Measurements from ENCODE around the gene SLC49A4. TPM values are rescaled to one million over a fixed set of nuclear protein-coding genes. Genes with fewer than 3 reads are reported as not detected.

SLC49A4 gene
- total RNA-seq, 6 donors from 2014 or later: 13.9 to 22.8 (median 20.7) TPM

- Histone ChIP-seq H3K4me3 (no peak overlapping the region), H3K36me3 (peaks cover 0 to 21% (median 0%) of the 10 kb centered on the region in 4 donors), H3K27ac (no peak overlapping the region), H3K9me3 (no peaks in the 10 kb centered on the region), H3K4me1 (no peaks in the 10 kb centered on the region), H3K27me3 (no peaks in the 10 kb centered on the region)
- ATAC-seq (ENCODE audit: low FRiP score in 2 of 2) (no peak), DNase-seq (no peak)
- TF ChIP-seq, protein P1, sequence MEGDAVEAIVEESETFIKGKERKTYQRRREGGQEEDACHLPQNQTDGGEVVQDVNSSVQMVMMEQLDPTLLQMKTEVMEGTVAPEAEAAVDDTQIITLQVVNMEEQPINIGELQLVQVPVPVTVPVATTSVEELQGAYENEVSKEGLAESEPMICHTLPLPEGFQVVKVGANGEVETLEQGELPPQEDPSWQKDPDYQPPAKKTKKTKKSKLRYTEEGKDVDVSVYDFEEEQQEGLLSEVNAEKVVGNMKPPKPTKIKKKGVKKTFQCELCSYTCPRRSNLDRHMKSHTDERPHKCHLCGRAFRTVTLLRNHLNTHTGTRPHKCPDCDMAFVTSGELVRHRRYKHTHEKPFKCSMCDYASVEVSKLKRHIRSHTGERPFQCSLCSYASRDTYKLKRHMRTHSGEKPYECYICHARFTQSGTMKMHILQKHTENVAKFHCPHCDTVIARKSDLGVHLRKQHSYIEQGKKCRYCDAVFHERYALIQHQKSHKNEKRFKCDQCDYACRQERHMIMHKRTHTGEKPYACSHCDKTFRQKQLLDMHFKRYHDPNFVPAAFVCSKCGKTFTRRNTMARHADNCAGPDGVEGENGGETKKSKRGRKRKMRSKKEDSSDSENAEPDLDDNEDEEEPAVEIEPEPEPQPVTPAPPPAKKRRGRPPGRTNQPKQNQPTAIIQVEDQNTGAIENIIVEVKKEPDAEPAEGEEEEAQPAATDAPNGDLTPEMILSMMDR (IDR thresholded peaks at IDR 0.05): no peak
- TF ChIP-seq EP300 (IDR thresholded peaks at IDR 0.05) (no peak), POLR2AphosphoS5 (IDR thresholded peaks at IDR 0.05) (no peak)
Observed at GRCh38 chr3:122862381-122862780, 67.5 kb downstream of the SLC49A4 start.

GRCh38 chr3:122864498-122864897 is 69.6 kb downstream of the SLC49A4 start:
- no peaks in the 10 kb centered on the region for H3K9me3 ChIP-seq
- no peaks in the 10 kb centered on the region for H3K27me3 ChIP-seq
- no peaks in the 10 kb centered on the region for H3K4me1 ChIP-seq
- DNase-seq: no peak
- H3K4me3 ChIP-seq: no peak overlapping the region
- H3K36me3 ChIP-seq: peaks cover 0 to 21% (median 0%) of the 10 kb centered on the region in 4 donors
- TF ChIP-seq POLR2A (IDR thresholded peaks at IDR 0.05) (no peak), POLR2AphosphoS5 (IDR thresholded peaks at IDR 0.05) (no peak), EP300 (IDR thresholded peaks at IDR 0.05) (no peak)
- TF ChIP-seq, protein P1 (IDR thresholded peaks at IDR 0.05): no peak
- ATAC-seq (ENCODE audit: low FRiP score in 2 of 2): no peak
- no peak overlapping the region for H3K27ac ChIP-seq

- Histone ChIP-seq H3K27ac (no peak overlapping the region), H3K4me3 (no peak overlapping the region), H3K4me1 (no peaks in the 10 kb centered on the region), H3K36me3 (peaks cover 0 to 17% (median 1%) of the 10 kb centered on the region in 4 donors), H3K27me3 (no peaks in the 10 kb centered on the region), H3K9me3 (no peaks in the 10 kb centered on the region)
- no peak for DNase-seq
- no peak for TF ChIP-seq POLR2AphosphoS5 (IDR thresholded peaks at IDR 0.05)
- no peak for TF ChIP-seq EP300 (IDR thresholded peaks at IDR 0.05)
- TF ChIP-seq, protein P1 (IDR thresholded peaks at IDR 0.05): no peak
- TF ChIP-seq POLR2A (IDR thresholded peaks at IDR 0.05): no peak
- ATAC-seq (ENCODE audit: low FRiP score in 2 of 2): no peak
Observed at GRCh38 chr3:122868322-122868721, 73.5 kb downstream of the SLC49A4 start.

- no peaks in the 10 kb centered on the region for H3K27me3 ChIP-seq
- no peaks in the 10 kb centered on the region for H3K4me1 ChIP-seq
- H3K27ac ChIP-seq: no peak overlapping the region
- no peak overlapping the region for H3K4me3 ChIP-seq
- WGBS, 2 donors: 95 to 96% methylated on average over 9 of the region's 9 CpGs
- H3K36me3 ChIP-seq: peaks cover 0 to 18% (median 3%) of the 10 kb centered on the region in 4 donors
- DNase-seq (no peak), ATAC-seq (ENCODE audit: low FRiP score in 2 of 2) (no peak)
- no peaks in the 10 kb centered on the region for H3K9me3 ChIP-seq
- TF ChIP-seq EP300 (IDR thresholded peaks at IDR 0.05) (no peak), POLR2A (IDR thresholded peaks at IDR 0.05) (no peak), POLR2AphosphoS5 (IDR thresholded peaks at IDR 0.05) (no peak)
- TF ChIP-seq, protein P1 (IDR thresholded peaks at IDR 0.05): no peak
Observed at GRCh38 chr3:122873741-122874515, 79.1 kb downstream of the SLC49A4 start.

DNA sequence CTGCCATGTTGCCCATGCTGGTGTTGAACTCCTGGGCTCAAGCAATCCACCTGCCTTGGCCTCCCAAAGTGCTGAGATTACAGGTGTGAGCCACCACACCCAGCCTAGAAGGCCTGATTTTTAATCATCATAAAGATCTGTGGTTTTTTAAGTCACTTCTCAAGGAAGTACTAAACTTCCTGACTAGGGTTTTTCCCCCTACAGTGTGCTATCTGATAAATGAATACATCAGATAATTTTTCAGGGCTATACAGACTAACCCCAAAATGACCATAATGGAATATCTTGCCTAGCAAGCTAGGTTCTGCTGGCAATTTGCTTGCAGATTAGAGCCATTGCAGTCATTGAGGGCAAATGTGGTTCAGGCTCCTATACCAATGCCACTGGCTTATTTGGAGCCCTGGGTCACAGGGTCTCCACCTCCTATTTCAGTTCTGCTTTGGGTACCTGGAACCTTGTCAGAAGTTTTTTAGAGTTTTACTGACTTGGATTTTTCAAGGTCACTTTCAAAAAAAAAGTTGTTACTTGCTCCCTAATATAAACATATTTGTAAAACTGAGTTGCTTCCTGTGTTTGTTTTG is 80.8 kb downstream of the SLC49A4 start:
- TF ChIP-seq POLR2A (IDR thresholded peaks at IDR 0.05): no peak
- TF ChIP-seq, protein P1 (IDR thresholded peaks at IDR 0.05): no peak
- TF ChIP-seq POLR2AphosphoS5 (IDR thresholded peaks at IDR 0.05): no peak
- no peak for TF ChIP-seq EP300 (IDR thresholded peaks at IDR 0.05)

More for the DNA sequence above, 80.8 kb downstream of the SLC49A4 start:
- Histone ChIP-seq H3K27me3 (no peaks in the 10 kb centered on the region), H3K9me3 (no peaks in the 10 kb centered on the region), H3K27ac (no peak overlapping the region), H3K4me3 (no peak overlapping the region), H3K4me1 (no peaks in the 10 kb centered on the region), H3K36me3 (peaks cover 0 to 33% (median 6%) of the 10 kb centered on the region in 4 donors)
- no peak for ATAC-seq (ENCODE audit: low FRiP score in 2 of 2)
- no peak for DNase-seq

Data from upper lobe of left lung (tissue), 6 donors.